HepG2 (cell line): ENCODE data around the gene FBN2. TPM values are rescaled to one million over a fixed set of nuclear protein-coding genes. Genes with fewer than 3 reads are reported as not detected.

Source experiments
- ATAC-seq: fragments of 200-7000 bp; cut with Tn5 transposase; 3 replicates; pipeline ENCODE4 v1.9.1; 2020; ENCODE audit warnings: mild to moderate bottlenecking, moderate library complexity
- BruUV-seq: library from RNA; stranded (reverse); fragments of 400-500 nt; replicated peaks from 2 replicates; lab custom pipeline; 2021; lab: Mats Ljungman, UMichigan
- CTCF ChIA-PET: fragments of 300-600 bp; formaldehyde crosslinking; extraction: SDS; loops from one replicate; lab custom pipeline; 2021; ENCODE audit warnings: low total read pairs, inconsistent platforms, low intra/inter-chr PET ratio; lab: Yijun Ruan, JAX
- POLR2A ChIA-PET: fragments of 350-600 bp; sonication (Branson Sonifier 250); formaldehyde crosslinking; loops from one replicate; lab custom pipeline; 2020; ENCODE audit warnings: antibody characterized with exemption, inconsistent platforms; lab: Yijun Ruan, JAX
- DNase-seq: peaks from one replicate; pipeline ENCODE4 v3.0.0-alpha.2; 2015; ENCODE audit warnings: low spot score
- FAIRE-seq: peaks from 3 replicates; lab custom pipeline; 2011; peaks lifted over from hg19 to GRCh38; lab: Jason Lieb, UNC
- H2AFZ ChIP-seq: one replicate; pipeline ENCODE4 v1.6.1; 2011; ENCODE audit warnings: low read length, inconsistent platforms
- H3K27ac ChIP-seq: fragments of 300-600 bp; 3 replicates; pipeline ENCODE4 v1.8.0; 2011; ENCODE audit warnings: mixed run types, mild to moderate bottlenecking, mixed read lengths, low read length, inconsistent platforms; ENCODE audit not compliant: insufficient read depth; ENCODE audit errors: extremely low read length
- H3K27me3 ChIP-seq, 2 experiments: fragments of 200-600 bp in 1 of 2; 2 replicates in 1 of 2; 3 replicates in 1 of 2; pipeline versions ENCODE4 v1.6.0 to v1.8.0; 2011; ENCODE audit warnings: low read length in 2 of 2, mild to moderate bottlenecking in 2 of 2, moderate library complexity in 2 of 2, inconsistent platforms in 1 of 2; ENCODE audit not compliant: insufficient read depth in 2 of 2, control insufficient read depth in 1 of 2
- H3K36me3 ChIP-seq, 2 experiments: fragments of 200-600 bp in 1 of 2; replicated peaks in 1 of 2; 2 replicates in 1 of 2; 3 replicates in 1 of 2; pipeline versions ENCODE4 v1.5.1 to v1.8.0; 2011; ENCODE audit warnings: low read length in 2 of 2, inconsistent platforms in 1 of 2; ENCODE audit not compliant: insufficient read depth in 2 of 2, control insufficient read depth in 1 of 2
- H3K4me1 ChIP-seq: 2 replicates; pipeline ENCODE4 v1.5.1; 2012; ENCODE audit warnings: low read length, inconsistent platforms; ENCODE audit not compliant: insufficient read depth
- H3K4me2 ChIP-seq: 2 replicates; pipeline ENCODE4 v1.6.0; 2011; ENCODE audit warnings: low read depth, low read length, inconsistent platforms
- H3K4me3 ChIP-seq, 3 experiments: fragments of 200-600 bp in 1 of 3; sonication (generic), shearing (Covaris generic) in 1 of 3; replicated peaks in 1 of 3; 2 replicates each; pipeline ENCODE4 v1.5.1; 2011 to 2016; ENCODE audit warnings: low read length in 3 of 3, inconsistent platforms in 2 of 3, low read depth in 2 of 3, mild to moderate bottlenecking in 2 of 3, control low read depth in 1 of 3, mixed read lengths in 1 of 3; ENCODE audit not compliant: insufficient read depth in 1 of 3
- H3K79me2 ChIP-seq: one replicate; pipeline ENCODE4 v1.6.1; 2011; ENCODE audit warnings: low read length, inconsistent platforms; ENCODE audit not compliant: insufficient read depth
- H3K9ac ChIP-seq: 2 replicates; pipeline ENCODE4 v1.6.0; 2011; ENCODE audit warnings: mild to moderate bottlenecking, low read depth, low read length, inconsistent platforms; ENCODE audit not compliant: insufficient read depth
- H3K9me3 ChIP-seq: 2 replicates; pipeline ENCODE4 v1.5.1; 2012; ENCODE audit warnings: mild to moderate bottlenecking, low read length
- H4K20me1 ChIP-seq: 2 replicates; pipeline ENCODE4 v1.6.0; 2011; ENCODE audit warnings: inconsistent platforms, mild to moderate bottlenecking, low read length, moderate library complexity; ENCODE audit not compliant: insufficient read depth
- DR1 ChIP-seq: sonication (generic); formaldehyde crosslinking; IDR thresholded peaks from 2 replicates; pipeline ENCODE4 v1.8.0; 2021; ENCODE audit warnings: mild to moderate bottlenecking, missing genetic modification reagents, inconsistent platforms
- FOXA1 ChIP-seq, 2 experiments: fragments of 450-650 bp in 1 of 2; sonication (generic) in 1 of 2; formaldehyde crosslinking in 1 of 2; IDR thresholded peaks; 2 replicates each; pipeline versions ENCODE4 v1.4.0 to v1.6.1; 2016 to 2020; ENCODE audit warnings: missing genetic modification reagents in 1 of 2
- HDAC2 ChIP-seq: sonication (generic); formaldehyde crosslinking; IDR thresholded peaks from 2 replicates; pipeline ENCODE4 v1.4.0; 2020; ENCODE audit warnings: missing genetic modification reagents
- RAD51 ChIP-seq: fragments of 450-650 bp; IDR thresholded peaks from 2 replicates; pipeline ENCODE4 v1.6.1; 2016; ENCODE audit warnings: borderline replicate concordance
- SCMH1 ChIP-seq: sonication (generic); formaldehyde crosslinking; IDR thresholded peaks from 2 replicates; pipeline ENCODE4 v1.9.0; 2021; ENCODE audit warnings: missing genetic modification reagents, mild to moderate bottlenecking, borderline replicate concordance
- SMYD3 ChIP-seq: sonication (generic); formaldehyde crosslinking; IDR thresholded peaks from 2 replicates; pipeline ENCODE4 v1.8.1; 2023; ENCODE audit warnings: mild to moderate bottlenecking, missing genetic modification reagents
- ZIK1 ChIP-seq: sonication (generic); formaldehyde crosslinking; IDR thresholded peaks from 2 replicates; pipeline ENCODE4 v1.5.0; 2020; ENCODE audit warnings: mild to moderate bottlenecking, low read depth, missing genetic modification reagents, borderline replicate concordance
- ZNF562 ChIP-seq: sonication (generic); formaldehyde crosslinking; IDR thresholded peaks from 2 replicates; pipeline ENCODE4 v1.8.0; 2022; ENCODE audit warnings: missing genetic modification reagents, borderline replicate concordance
- ZNF580 ChIP-seq: IDR thresholded peaks from 2 replicates; pipeline ENCODE4 v1.6.1; 2016; ENCODE audit warnings: low read depth, borderline replicate concordance
- ZNF589 ChIP-seq: sonication (generic); formaldehyde crosslinking; conservative IDR thresholded peaks from 2 replicates; pipeline ENCODE4 v1.8.0; 2022; ENCODE audit warnings: mild to moderate bottlenecking, moderate library complexity, missing genetic modification reagents
- ZNF782 ChIP-seq: sonication (generic); formaldehyde crosslinking; IDR thresholded peaks from 2 replicates; pipeline ENCODE4 v1.4.0; 2020; ENCODE audit warnings: missing genetic modification reagents, mild to moderate bottlenecking, borderline replicate concordance
- WGBS: methylation state at CpG from one replicate; pipeline ENCODE4 v1.1.6; 2017; ENCODE audit warnings: low lambda C conversion rate; 5-methylcytosine and 5-hydroxymethylcytosine counted together
- in situ Hi-C: cut with HindIII; loops from 2 replicates; pipeline ENCODE4 v1.10.0; 2017; ENCODE audit warnings: low pct_unique_long_range_greater_than_20kb; ENCODE audit not compliant: extremely low pct_ligation_motif_present
- intact Hi-C: fragments of 100-400 bp; cut with micrococcal nuclease; formaldehyde crosslinking; loops from one replicate; pipeline ENCODE4 v1.10.0; 2022; ENCODE audit not compliant: unreplicated experiment
- polyA plus RNA-seq, 8 experiments: library from polyadenylated mRNA; depleted of rRNA in 3 of 8; stranded (reverse) in 7 of 8; unstranded in 1 of 8; fragments of >200 nt; fragmentation: Illumina TruSeq in 4 of 8; extraction: Trizol in 4 of 8; gene quantifications; 2 replicates each; pipeline versions ENCODE4 v1.2.1 to v1.2.3, GENCODE V29; 2011 to 2016; ENCODE audit warnings: low read depth in 4 of 8, missing spikeins in 1 of 8, mixed read lengths in 1 of 8; ENCODE audit not compliant: insufficient read depth in 1 of 8
- total RNA-seq, 5 experiments: library from RNA; depleted of rRNA; stranded (reverse); fragments of >200 nt; fragmentation: Illumina TruSeq; extraction: Trizol; gene quantifications; 2 replicates each; pipeline ENCODE4 v1.2.3, GENCODE V29; 2016; ENCODE audit warnings: low read depth in 1 of 5

The FBN2 gene
- total and polyA plus RNA-seq, 2 of the 13 experiments (the other 11 are each of a cell fraction or from before 2014, with no cell fraction given): not detected

DNA sequence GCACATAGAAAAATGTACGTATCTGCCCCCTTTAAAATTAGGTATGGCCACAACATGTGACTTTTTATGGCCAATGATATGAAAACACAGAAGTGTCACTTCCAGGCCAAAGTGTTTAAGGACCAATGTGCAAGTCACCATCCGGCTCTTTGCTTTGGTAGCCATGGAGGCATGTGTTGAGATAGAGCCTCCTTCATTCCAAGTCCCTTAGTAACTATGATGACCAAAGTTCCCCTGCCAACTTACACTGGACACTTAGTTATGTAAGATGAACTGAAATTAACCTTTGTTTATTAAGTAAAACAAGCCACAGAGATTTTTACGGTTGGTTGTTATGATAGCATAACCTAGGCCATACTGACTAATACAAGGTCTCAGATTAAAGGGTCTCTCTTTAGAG, 51.0 kb downstream of the FBN2 start:
- no peak for FAIRE-seq
- Histone ChIP-seq H3K4me1 (no peaks in the 10 kb centered on the region), H3K36me3 (no peaks in the 10 kb centered on the region), H3K27ac (no peak overlapping the region), H2AFZ (no peak overlapping the region), H3K4me2 (no peak overlapping the region), H3K9ac (no peak overlapping the region), H3K27me3 (no peaks in the 10 kb centered on the region), H3K9me3 (no peaks in the 10 kb centered on the region), H4K20me1 (no peaks in the 10 kb centered on the region), H3K4me3 (no peak overlapping the region), H3K79me2 (no peaks in the 10 kb centered on the region)
- DNase-seq: no peak
- intact Hi-C loops: no loop called here
- TF ChIP-seq ZNF782 (CRISPR knock-in tag) (no peak), FOXA1 (IDR thresholded peaks at IDR 0.05) (no peak), FOXA1 (CRISPR knock-in tag; IDR thresholded peaks at IDR 0.05) (no peak), ZIK1 (CRISPR knock-in tag) (no peak), SCMH1 (CRISPR knock-in tag) (no peak), ZNF589 (CRISPR knock-in tag) (no peak), ZNF562 (CRISPR knock-in tag) (no peak), ZNF580 (CRISPR knock-in tag) (no peak), RAD51 (no peak), HDAC2 (CRISPR knock-in tag) (no peak), DR1 (CRISPR knock-in tag) (no peak), SMYD3 (CRISPR knock-in tag) (no peak)
- no peak for ATAC-seq
- CTCF ChIA-PET: no interaction called here
- WGBS: 6% methylated on average over 3 of the region's 3 CpGs
- BruUV-seq: no TSS peak
- POLR2A ChIA-PET: no interaction called here
- in situ Hi-C loops: no loop called here
